ENCODE results near the gene TRPM2.

TRPM2 gene

DNA sequence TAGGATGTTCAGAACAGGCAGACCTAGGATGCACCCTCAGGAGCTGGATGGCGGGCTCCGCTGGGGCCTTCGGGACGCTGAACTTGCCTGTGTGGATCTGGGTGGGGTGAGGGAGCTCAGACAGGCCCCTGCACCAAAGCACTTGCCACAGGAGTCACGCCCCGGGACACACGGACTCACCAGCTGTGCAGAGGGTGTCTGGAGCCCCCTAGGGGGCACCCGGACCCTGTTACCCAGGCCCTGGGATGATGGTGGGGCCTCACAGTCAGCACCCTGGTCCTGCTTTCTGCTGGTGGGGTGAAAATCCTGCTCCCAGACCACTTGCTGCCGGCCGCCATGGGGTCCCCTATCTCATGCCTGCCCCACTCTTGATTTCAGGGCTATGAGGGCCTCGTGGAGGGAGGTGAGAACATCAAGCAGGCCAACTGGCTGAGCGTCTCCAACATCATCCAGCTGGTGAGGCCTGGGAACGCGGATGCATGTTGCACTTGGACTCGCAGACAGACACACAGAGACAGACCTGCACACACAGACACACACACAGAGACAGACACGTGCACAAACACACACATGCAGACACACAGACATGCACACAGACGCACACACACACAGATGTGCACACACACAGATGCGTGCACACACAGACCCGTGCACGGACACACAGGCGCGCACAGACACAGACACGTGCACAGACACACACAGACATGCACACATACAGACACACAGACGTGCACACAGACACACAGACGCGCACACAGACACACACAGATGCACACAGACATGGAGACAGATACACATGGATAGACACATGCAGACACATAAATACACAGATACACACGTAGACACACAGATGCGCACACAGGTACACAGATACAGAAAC lies 42.6 kb upstream of the TRPM2 start:
- Mint-ChIP-seq H3K27ac (no peak overlapping the region), H3K27me3 (ENCODE audit: low read depth, poor library complexity) (no peaks in the 10 kb centered on the region), H3K4me3 (no peak overlapping the region), H3K9me3 (no peaks in the 10 kb centered on the region), H3K4me1 (peaks cover 6% of the 10 kb centered on the region), H3K36me3 (ENCODE audit: low read depth) (peaks cover 8% of the 10 kb centered on the region)
- no peak for DNase-seq
- TF ChIP-seq, protein P1, sequence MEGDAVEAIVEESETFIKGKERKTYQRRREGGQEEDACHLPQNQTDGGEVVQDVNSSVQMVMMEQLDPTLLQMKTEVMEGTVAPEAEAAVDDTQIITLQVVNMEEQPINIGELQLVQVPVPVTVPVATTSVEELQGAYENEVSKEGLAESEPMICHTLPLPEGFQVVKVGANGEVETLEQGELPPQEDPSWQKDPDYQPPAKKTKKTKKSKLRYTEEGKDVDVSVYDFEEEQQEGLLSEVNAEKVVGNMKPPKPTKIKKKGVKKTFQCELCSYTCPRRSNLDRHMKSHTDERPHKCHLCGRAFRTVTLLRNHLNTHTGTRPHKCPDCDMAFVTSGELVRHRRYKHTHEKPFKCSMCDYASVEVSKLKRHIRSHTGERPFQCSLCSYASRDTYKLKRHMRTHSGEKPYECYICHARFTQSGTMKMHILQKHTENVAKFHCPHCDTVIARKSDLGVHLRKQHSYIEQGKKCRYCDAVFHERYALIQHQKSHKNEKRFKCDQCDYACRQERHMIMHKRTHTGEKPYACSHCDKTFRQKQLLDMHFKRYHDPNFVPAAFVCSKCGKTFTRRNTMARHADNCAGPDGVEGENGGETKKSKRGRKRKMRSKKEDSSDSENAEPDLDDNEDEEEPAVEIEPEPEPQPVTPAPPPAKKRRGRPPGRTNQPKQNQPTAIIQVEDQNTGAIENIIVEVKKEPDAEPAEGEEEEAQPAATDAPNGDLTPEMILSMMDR (IDR thresholded peaks at IDR 0.05) = no peak

DNA sequence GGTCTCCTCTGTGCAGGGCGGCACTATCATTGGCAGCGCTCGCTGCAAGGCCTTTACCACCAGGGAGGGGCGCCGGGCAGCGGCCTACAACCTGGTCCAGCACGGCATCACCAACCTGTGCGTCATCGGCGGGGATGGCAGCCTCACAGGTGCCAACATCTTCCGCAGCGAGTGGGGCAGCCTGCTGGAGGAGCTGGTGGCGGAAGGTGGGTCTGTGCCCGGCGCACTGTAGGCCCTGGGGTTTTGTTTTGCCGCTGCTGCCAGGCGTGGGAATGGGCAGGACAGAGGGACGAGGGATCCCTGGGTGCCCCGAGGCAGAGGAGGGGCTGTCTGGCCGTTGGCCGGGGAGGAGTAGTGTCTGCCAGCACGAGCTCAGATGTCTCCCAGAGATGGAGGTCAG lies 41.3 kb upstream of the TRPM2 start:
- TF ChIP-seq, protein P1 (IDR thresholded peaks at IDR 0.05) = no peak
- Mint-ChIP-seq H3K27me3 (ENCODE audit: low read depth, poor library complexity) (no peaks in the 10 kb centered on the region), H3K4me1 (peaks cover 6% of the 10 kb centered on the region), H3K9me3 (no peaks in the 10 kb centered on the region), H3K4me3 (no peak overlapping the region), H3K36me3 (ENCODE audit: low read depth) (peaks cover 12% of the 10 kb centered on the region), H3K27ac (no peak overlapping the region)
- DNase-seq = no peak

DNA sequence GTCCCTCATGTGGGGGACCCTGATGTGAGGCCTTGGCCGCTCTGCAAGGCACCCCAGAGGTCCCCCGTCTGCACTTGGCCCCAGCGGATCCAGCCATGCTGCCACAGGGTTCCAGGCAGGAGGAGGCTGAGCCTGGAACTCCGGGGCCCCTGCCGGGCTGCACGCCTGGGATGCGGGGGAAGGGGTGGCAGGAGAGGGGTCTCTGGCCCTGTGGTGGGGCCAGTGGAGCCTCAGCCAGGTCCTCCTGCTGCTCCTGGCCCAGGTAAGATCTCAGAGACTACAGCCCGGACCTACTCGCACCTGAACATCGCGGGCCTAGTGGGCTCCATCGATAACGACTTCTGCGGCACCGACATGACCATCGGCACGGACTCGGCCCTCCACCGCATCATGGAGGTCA lies 40.7 kb upstream of the TRPM2 start:
- TF ChIP-seq, protein P1 (IDR thresholded peaks at IDR 0.05) = no peak
- no peaks in the 10 kb centered on the region for H3K27me3 Mint-ChIP-seq (ENCODE audit: low read depth, poor library complexity)
- H3K4me3 Mint-ChIP-seq = no peak overlapping the region
- peaks cover 12% of the 10 kb centered on the region for H3K36me3 Mint-ChIP-seq (ENCODE audit: low read depth)
- DNase-seq = no peak
- no peaks in the 10 kb centered on the region for H3K9me3 Mint-ChIP-seq
- H3K4me1 Mint-ChIP-seq = peaks cover 6% of the 10 kb centered on the region
- H3K27ac Mint-ChIP-seq = no peak overlapping the region

DNA sequence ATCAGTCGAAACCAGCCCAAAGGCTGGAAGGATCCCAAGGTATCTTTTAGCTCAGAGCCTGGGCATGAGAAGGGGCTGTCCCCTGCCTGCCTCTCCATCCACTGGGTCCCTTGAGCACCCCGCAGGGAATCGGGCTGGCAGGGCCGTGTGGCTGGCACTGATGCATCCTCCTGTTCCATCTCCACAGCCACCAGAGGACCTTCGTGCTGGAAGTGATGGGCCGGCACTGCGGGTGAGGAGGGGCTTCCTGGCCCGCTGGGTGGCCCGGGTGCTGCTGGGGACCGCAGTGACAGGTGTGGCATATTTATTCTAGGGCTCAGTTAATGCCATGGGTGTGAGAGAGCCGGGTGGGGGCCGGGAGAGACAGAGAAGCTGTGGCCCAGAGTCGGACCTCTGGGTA lies 40.0 kb upstream of the TRPM2 start:
- TF ChIP-seq, protein P1 (IDR thresholded peaks at IDR 0.05) = no peak
- no peak overlapping the region for H3K27ac Mint-ChIP-seq
- no peaks in the 10 kb centered on the region for H3K27me3 Mint-ChIP-seq (ENCODE audit: low read depth, poor library complexity)
- H3K9me3 Mint-ChIP-seq = no peaks in the 10 kb centered on the region
- H3K4me1 Mint-ChIP-seq = no peaks in the 10 kb centered on the region
- no peak overlapping the region for H3K4me3 Mint-ChIP-seq
- no peak for DNase-seq
- peaks cover 12% of the 10 kb centered on the region for H3K36me3 Mint-ChIP-seq (ENCODE audit: low read depth)

DNA sequence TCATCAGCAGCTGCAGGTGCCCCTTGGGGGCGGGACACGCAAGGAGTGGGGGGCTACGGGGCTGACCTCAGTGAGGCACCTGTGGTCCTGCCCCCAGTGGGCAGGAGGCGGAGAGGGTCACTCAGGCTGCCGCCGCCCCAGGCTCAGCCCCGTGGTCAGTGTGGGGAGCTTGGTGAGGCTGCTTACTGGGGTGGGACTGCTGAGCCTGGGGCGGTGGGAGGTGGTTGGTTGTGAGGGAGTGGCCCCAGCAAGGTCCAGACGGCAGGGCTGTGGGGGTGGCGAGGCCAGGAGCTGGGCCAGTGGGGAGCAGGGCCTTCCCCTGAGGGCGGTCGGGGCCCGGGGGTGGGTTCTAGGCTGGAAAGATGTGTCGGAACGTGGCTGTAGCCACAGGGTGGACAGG lies 39.3 kb upstream of the TRPM2 start:
- Mint-ChIP-seq H3K27ac (no peak overlapping the region), H3K36me3 (ENCODE audit: low read depth) (peaks cover 12% of the 10 kb centered on the region), H3K4me1 (no peaks in the 10 kb centered on the region), H3K27me3 (ENCODE audit: low read depth, poor library complexity) (no peaks in the 10 kb centered on the region), H3K9me3 (no peaks in the 10 kb centered on the region), H3K4me3 (no peak overlapping the region)
- no peak for DNase-seq
- TF ChIP-seq, protein P1 (IDR thresholded peaks at IDR 0.05) = no peak

DNA sequence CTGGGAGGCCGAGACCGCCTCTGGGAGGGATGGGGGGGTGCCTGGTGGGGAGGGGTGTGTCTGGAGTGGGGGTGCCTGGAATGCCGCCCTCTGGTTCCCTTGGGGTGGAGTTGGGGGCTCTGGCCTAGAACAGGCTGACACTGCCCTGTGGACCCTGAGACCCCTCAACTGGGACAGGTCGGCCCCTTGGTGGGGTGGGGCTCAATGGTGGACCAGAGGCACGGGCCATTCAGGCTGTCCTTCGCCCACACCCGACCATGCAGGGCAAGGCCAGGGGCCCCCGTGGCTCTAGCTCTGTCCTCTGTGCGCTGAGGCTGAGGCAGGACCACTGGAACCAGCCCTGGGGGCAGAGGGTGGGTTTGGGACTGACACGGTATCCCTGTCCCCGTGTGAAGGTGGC lies 38.9 kb upstream of the TRPM2 start:
- no peaks in the 10 kb centered on the region for H3K9me3 Mint-ChIP-seq
- no peaks in the 10 kb centered on the region for H3K4me1 Mint-ChIP-seq
- H3K27ac Mint-ChIP-seq = no peak overlapping the region
- no peak for DNase-seq
- H3K36me3 Mint-ChIP-seq (ENCODE audit: low read depth) = peaks cover 12% of the 10 kb centered on the region
- TF ChIP-seq, protein P1 (IDR thresholded peaks at IDR 0.05) = no peak
- no peaks in the 10 kb centered on the region for H3K27me3 Mint-ChIP-seq (ENCODE audit: low read depth, poor library complexity)
- no peak overlapping the region for H3K4me3 Mint-ChIP-seq

All from nephron progenitor cell (in vitro differentiated cells).